OCI-LY1 (cell line): Measurements from ENCODE around the gene UAP1.

ENCODE experiments used
- EZH2 ChIP-seq: fragments of 200-600 bp; sonication (generic), shearing (Covaris generic); IDR thresholded peaks from 2 replicates; pipeline ENCODE4 v1.8.0; 2017; ENCODE audit warnings: borderline replicate concordance, mixed run types, mild to moderate bottlenecking, antibody characterized with exemption, low read length, moderate library complexity, mixed read lengths
- TF ChIP-seq, protein P1 (sequence below): fragments of 200-600 bp; sonication (generic), shearing (Covaris generic); IDR thresholded peaks from 2 replicates; pipeline ENCODE4 v1.5.1; 2017; ENCODE audit warnings: mild to moderate bottlenecking, antibody characterized with exemption, low read length, moderate library complexity, mixed read lengths

- TF ChIP-seq, protein P1, sequence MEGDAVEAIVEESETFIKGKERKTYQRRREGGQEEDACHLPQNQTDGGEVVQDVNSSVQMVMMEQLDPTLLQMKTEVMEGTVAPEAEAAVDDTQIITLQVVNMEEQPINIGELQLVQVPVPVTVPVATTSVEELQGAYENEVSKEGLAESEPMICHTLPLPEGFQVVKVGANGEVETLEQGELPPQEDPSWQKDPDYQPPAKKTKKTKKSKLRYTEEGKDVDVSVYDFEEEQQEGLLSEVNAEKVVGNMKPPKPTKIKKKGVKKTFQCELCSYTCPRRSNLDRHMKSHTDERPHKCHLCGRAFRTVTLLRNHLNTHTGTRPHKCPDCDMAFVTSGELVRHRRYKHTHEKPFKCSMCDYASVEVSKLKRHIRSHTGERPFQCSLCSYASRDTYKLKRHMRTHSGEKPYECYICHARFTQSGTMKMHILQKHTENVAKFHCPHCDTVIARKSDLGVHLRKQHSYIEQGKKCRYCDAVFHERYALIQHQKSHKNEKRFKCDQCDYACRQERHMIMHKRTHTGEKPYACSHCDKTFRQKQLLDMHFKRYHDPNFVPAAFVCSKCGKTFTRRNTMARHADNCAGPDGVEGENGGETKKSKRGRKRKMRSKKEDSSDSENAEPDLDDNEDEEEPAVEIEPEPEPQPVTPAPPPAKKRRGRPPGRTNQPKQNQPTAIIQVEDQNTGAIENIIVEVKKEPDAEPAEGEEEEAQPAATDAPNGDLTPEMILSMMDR: no peak
- TF ChIP-seq EZH2: no peak
These were observed 51.3 kb downstream of the UAP1 start for GRCh38 chr1:162612606-162613400.
